ENCODE measurements around the gene PSORS1C2.

DNA sequence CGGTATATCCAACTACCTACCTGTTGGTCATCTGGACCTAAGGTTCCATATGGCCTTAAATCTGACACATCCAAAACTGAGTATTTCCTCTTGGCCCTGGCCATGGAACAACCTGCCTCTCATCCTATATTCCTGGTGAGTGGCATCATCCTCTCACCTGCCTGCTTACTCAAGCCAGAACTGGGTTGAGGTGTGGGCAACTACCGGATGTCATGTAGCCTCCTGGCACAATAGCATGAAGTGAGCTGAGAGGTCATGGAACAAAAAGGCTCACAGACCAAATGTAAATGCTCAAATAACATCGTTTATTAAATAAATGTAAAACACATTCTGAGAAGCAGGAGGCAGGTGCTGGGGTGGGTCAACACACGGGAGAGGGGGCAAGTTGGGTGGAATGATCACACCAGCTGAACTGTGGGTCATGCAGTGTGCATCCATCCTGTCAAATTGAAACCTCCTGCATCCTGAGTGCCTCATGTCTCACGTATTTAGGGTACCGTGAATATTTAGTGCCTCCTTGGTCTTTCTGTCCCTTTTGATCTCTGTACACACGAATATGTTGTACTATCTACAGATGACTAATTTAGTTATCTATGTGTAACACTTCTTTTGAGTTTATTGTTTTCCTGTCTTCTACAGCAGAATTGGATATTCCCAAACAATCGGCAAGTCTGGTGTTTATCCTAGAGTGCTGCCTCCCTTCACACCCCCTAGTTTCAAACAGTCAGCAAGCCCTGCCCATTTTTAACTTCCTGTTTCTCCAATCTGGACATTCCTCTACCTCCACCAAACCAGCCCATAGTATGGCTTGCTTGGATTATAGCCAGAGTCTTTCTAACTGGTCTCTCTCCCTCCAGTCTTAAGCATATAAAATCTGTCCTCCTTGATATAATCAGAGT, 39.5 kb upstream of the PSORS1C2 start:
- TF ChIP-seq POLR2A (IDR thresholded peaks at IDR 0.05; ENCODE audit: low read depth, low read length): no peak
- TF ChIP-seq POLR2AphosphoS5 (IDR thresholded peaks at IDR 0.05; ENCODE audit: low read depth, low read length): no peak
- TF ChIP-seq SPI1 (IDR thresholded peaks at IDR 0.05; ENCODE audit: low read depth, low read length): no peak
- TF ChIP-seq TAF1 (IDR thresholded peaks at IDR 0.05; ENCODE audit: low read depth, low read length): no peak
